Activated CD4-positive, alpha-beta T cell treated with anti-CD3 and anti-CD28 coated beads, Interleukin-2, amount 10 ng/mL, durations not matched to agents 24 days and 14 days (primary cell): Measurements from ENCODE around the gene MADD. TPM values are rescaled to one million over a fixed set of nuclear protein-coding genes. Genes with fewer than 3 reads are reported as not detected.

Source experiments
- DNase-seq: peaks from one replicate; pipeline ENCODE4 v3.0.0; 2022
- H3K27ac Mint-ChIP-seq: one replicate; pipeline ENCODE4 v1.8.0; 2022; ENCODE audit warnings: mild to moderate bottlenecking, mixed read lengths
- H3K27me3 Mint-ChIP-seq: one replicate; pipeline ENCODE4 v1.8.0; 2022; ENCODE audit warnings: mixed read lengths
- H3K36me3 Mint-ChIP-seq: one replicate; pipeline ENCODE4 v1.8.0; 2022; ENCODE audit warnings: low read depth, mild to moderate bottlenecking, mixed read lengths
- H3K4me1 Mint-ChIP-seq: one replicate; pipeline ENCODE4 v1.8.0; 2021; ENCODE audit warnings: mixed read lengths
- H3K4me3 Mint-ChIP-seq: one replicate; pipeline ENCODE4 v1.8.0; 2022; ENCODE audit warnings: mild to moderate bottlenecking, moderate library complexity, mixed read lengths
- H3K9me3 Mint-ChIP-seq: one replicate; pipeline ENCODE4 v1.8.0; 2021; ENCODE audit warnings: mixed read lengths
- intact Hi-C: fragments of 100-400 bp; cut with micrococcal nuclease; formaldehyde crosslinking; loops from one replicate; pipeline ENCODE4 v1.15.1; 2023
- total RNA-seq: library from RNA; stranded (reverse); gene quantifications from 2 replicates; pipeline ENCODE4 v1.2.3, GENCODE V29; 2022

The MADD gene
- total RNA-seq, 1 donor from 2014 or later, result 78.5 TPM

DNA sequence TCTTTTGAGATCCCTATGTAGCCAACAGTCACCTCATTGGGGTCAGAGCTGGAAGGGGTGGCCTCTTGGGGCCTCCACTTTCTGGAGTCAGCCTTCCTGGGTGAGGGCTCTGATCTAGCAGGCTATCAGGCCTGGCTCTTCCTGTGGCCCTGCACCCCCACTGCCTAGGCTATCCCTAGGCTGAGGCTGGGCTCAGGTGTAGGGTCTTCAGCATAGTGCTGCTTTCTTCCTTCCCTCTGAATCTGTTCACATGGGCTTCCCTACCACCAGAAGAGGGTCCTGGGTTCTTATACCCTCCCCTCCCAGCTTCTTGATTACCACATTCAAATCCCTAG lies 108.9 kb downstream of the MADD start:
- no peaks in the 10 kb centered on the region for H3K27me3 Mint-ChIP-seq
- H3K4me3 Mint-ChIP-seq, result no peak overlapping the region
- H3K4me1 Mint-ChIP-seq, result peaks cover 12% of the 10 kb centered on the region
- H3K36me3 Mint-ChIP-seq, result no peaks in the 10 kb centered on the region
- H3K27ac Mint-ChIP-seq, result no peak overlapping the region
- H3K9me3 Mint-ChIP-seq, result no peaks in the 10 kb centered on the region
- no peak for DNase-seq
- intact Hi-C loops, result no loop called here

DNA sequence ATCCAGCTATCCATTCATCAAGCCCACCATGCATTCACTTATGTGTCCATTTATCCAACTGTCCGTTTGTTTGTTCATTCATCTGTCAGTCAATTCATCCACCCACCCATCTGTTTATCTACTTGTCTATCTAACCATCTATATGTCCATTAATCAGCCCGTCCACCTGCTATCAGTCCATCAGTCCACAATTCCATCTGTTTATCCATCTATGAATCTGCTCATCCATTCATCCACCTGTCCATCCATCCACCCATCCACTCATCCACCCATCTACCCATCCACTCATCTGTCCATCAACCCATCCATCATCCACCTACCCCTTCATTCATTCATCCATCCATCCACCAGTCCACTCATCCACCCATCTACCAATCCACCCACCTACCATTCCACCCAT lies 109.4 kb downstream of the MADD start:
- Mint-ChIP-seq H3K36me3 (no peaks in the 10 kb centered on the region), H3K4me1 (peaks cover 10% of the 10 kb centered on the region), H3K9me3 (no peaks in the 10 kb centered on the region), H3K4me3 (no peak overlapping the region), H3K27ac (no peak overlapping the region), H3K27me3 (no peaks in the 10 kb centered on the region)
- intact Hi-C loops, result no loop called here
- DNase-seq, result no peak

Other genes starting within 250 kb of the MADD start
- gene ARFGAP2, start 93.3 kb upstream of the MADD start, total RNA-seq, result 98.3 and 109 TPM in 2 replicates
- 14.3 and 16.4 TPM in 2 replicates for gene PACSIN3, start 83.7 kb upstream of the MADD start, total RNA-seq
- 148 and 157 TPM in 2 replicates for gene DDB2, start 55.2 kb upstream of the MADD start, total RNA-seq
- gene ACP2, start 21.3 kb upstream of the MADD start, total RNA-seq, result 24.8 and 27.6 TPM in 2 replicates
- 7.6 and 15.4 TPM in 2 replicates for gene NR1H3, start 12.1 kb upstream of the MADD start, total RNA-seq
- not detected in 2 replicates for gene MYBPC3, start 82.6 kb downstream of the MADD start, total RNA-seq
- not detected in 2 replicates for gene SPI1, start 108.4 kb downstream of the MADD start, total RNA-seq
- gene SLC39A13, start 138.5 kb downstream of the MADD start, total RNA-seq, result 13.2 and 13.3 TPM in 2 replicates
- 230 and 234 TPM in 2 replicates for gene PSMC3, start 156.3 kb downstream of the MADD start, total RNA-seq
- 0.42 and 1.0 TPM in 2 replicates for gene RAPSN, start 179.0 kb downstream of the MADD start, total RNA-seq